ENCODE data around the gene FAM43A. TPM values are rescaled to one million over a fixed set of nuclear protein-coding genes. Genes with fewer than 3 reads are reported as not detected.

Gene FAM43A
- total RNA-seq, 2 experiments from 2014 or later = 3.3 to 3.9 TPM

GRCh38 chr3:194707147-194707540 is 21.5 kb downstream of the FAM43A start:
- DNase-seq (no peak), ATAC-seq (no peak)
- intact Hi-C loops (cut with micrococcal nuclease) = no loop called here
- no peak for TF ChIP-seq CTCF (IDR thresholded peaks at IDR 0.05)
- H3K27ac Mint-ChIP-seq = no peak overlapping the region
- no peaks in the 10 kb centered on the region for H3K4me1 Mint-ChIP-seq (ENCODE audit: low read depth)
- ChIA-PET POLR2A (no interaction called here), CTCF (interaction anchor here (0.8 to 1.5 kb wide), 2 partner anchors 13 to 25 kb away, joined by 3 to 4 read pairs; no protein-coding TSS in a partner anchor)
- H3K36me3 Mint-ChIP-seq (ENCODE audit: low read depth) = no peaks in the 10 kb centered on the region
- peaks cover 4% of the 10 kb centered on the region for H3K9me3 Mint-ChIP-seq
- peaks cover 2% of the 10 kb centered on the region for H3K27me3 Mint-ChIP-seq
- H3K4me3 Mint-ChIP-seq = no peak overlapping the region

GRCh38 chr3:194711286-194711685 is 25.6 kb downstream of the FAM43A start:
- Mint-ChIP-seq H3K4me3 (no peak overlapping the region), H3K27me3 (no peaks in the 10 kb centered on the region), H3K27ac (no peak overlapping the region), H3K4me1 (ENCODE audit: low read depth) (peaks cover 2% of the 10 kb centered on the region), H3K36me3 (ENCODE audit: low read depth) (no peaks in the 10 kb centered on the region), H3K9me3 (peaks cover 4% of the 10 kb centered on the region)
- CTCF ChIA-PET = interaction anchor here (0.9 kb wide), 1 partner anchor 29 kb away, joined by 3 read pairs; no protein-coding TSS in a partner anchor
- intact Hi-C loops (cut with micrococcal nuclease) = no loop called here
- no peak for TF ChIP-seq CTCF (IDR thresholded peaks at IDR 0.05)
- POLR2A ChIA-PET = no interaction called here
- DNase-seq (no peak), ATAC-seq (no peak)

GRCh38 chr3:194711913-194712312 is 26.2 kb downstream of the FAM43A start:
- H3K27me3 Mint-ChIP-seq = no peaks in the 10 kb centered on the region
- no peak overlapping the region for H3K4me3 Mint-ChIP-seq
- intact Hi-C loops (cut with micrococcal nuclease) = no loop called here
- TF ChIP-seq CTCF (IDR thresholded peaks at IDR 0.05) = no peak
- ChIA-PET CTCF (interaction anchor here (0.9 kb wide), 1 partner anchor 29 kb away, joined by 3 read pairs; no protein-coding TSS in a partner anchor), POLR2A (no interaction called here)
- no peaks in the 10 kb centered on the region for H3K36me3 Mint-ChIP-seq (ENCODE audit: low read depth)
- H3K27ac Mint-ChIP-seq = no peak overlapping the region
- no peak for DNase-seq
- ATAC-seq = no peak
- peaks cover 2% of the 10 kb centered on the region for H3K4me1 Mint-ChIP-seq (ENCODE audit: low read depth)
- peaks cover 4% of the 10 kb centered on the region for H3K9me3 Mint-ChIP-seq

- ChIA-PET POLR2A (no interaction called here), CTCF (no interaction called here)
- no peak for TF ChIP-seq CTCF (IDR thresholded peaks at IDR 0.05)
- Mint-ChIP-seq H3K4me1 (ENCODE audit: low read depth) (peaks cover 2% of the 10 kb centered on the region), H3K4me3 (no peak overlapping the region), H3K9me3 (no peaks in the 10 kb centered on the region), H3K27me3 (no peaks in the 10 kb centered on the region), H3K27ac (no peak overlapping the region), H3K36me3 (ENCODE audit: low read depth) (no peaks in the 10 kb centered on the region)
- DNase-seq (no peak), ATAC-seq (no peak)
- intact Hi-C loops (cut with micrococcal nuclease) = no loop called here
Observed at GRCh38 chr3:194713299-194714136, 27.8 kb downstream of the FAM43A start.

- Mint-ChIP-seq H3K27ac (no peak overlapping the region), H3K36me3 (ENCODE audit: low read depth) (no peaks in the 10 kb centered on the region), H3K27me3 (no peaks in the 10 kb centered on the region), H3K4me3 (no peak overlapping the region), H3K4me1 (ENCODE audit: low read depth) (peaks cover 2% of the 10 kb centered on the region), H3K9me3 (no peaks in the 10 kb centered on the region)
- no peak for TF ChIP-seq CTCF (IDR thresholded peaks at IDR 0.05)
- DNase-seq = no peak
- intact Hi-C loops (cut with micrococcal nuclease) = no loop called here
- no peak for ATAC-seq
- ChIA-PET CTCF (no interaction called here), POLR2A (no interaction called here)
Observed at GRCh38 chr3:194714137-194714455, 28.4 kb downstream of the FAM43A start.
